Activated effector memory CD4-positive, alpha-beta T cell treated with anti-CD3 and anti-CD28 coated beads, Interleukin-2, amount 50 U/mL, for 16 hours (primary cell): ENCODE results near the gene ETFA.

Source experiments
- DNase-seq: peaks from one replicate; pipeline ENCODE4 v3.0.0-alpha.2; 2020

ETFA gene

DNA sequence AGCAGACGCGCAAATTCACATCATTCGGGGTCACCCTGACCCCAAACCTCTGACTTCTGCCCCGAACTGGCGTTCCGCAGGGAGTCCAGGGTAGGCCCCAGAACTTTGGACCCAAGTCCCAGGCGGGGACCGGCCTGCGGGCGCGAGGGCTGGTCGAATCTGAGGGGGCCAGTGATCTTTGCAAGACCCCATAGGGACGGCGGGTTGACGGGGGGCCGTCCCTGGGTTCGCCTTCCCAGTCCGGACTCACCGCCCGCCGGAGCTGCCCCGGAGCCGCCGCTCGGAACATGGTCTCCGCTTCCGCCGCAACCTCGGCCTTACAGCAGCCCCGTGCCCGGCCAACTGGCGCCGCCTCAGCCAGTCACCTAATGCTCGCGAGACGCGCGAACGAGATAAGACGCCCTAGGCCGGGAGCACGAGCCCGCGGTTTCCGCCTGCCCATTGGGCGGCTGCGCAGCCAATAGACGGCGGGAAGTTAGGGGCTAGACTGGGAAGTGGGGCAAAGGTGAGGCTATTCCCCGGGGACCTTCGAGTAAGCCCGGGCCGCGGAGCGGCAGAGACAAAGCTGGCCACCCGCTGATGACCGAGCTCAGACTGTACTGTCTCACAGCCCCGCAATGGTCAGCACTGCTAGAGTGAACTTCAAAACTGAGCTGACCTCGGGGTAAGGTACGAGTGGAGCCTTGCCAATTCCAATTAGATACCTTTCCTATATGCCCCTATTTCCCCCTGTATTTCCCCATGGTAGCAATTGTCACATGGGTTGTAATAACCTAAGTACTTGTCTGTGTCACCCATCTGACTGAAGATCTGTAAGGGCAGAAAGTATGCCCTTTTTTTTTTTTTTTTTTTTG lies at the start of gene ETFA:
Gene ETFA (minus strand): TSS at position 370 of the 854 bp plus-strand sequence. CDS start 81 bp downstream, at position 289.
- peak; percentile 95 for DNase-seq

- DNase-seq = no peak
Observed at GRCh38 chr15:76360416-76360815, 49.1 kb upstream of the ETFA start.

DNA sequence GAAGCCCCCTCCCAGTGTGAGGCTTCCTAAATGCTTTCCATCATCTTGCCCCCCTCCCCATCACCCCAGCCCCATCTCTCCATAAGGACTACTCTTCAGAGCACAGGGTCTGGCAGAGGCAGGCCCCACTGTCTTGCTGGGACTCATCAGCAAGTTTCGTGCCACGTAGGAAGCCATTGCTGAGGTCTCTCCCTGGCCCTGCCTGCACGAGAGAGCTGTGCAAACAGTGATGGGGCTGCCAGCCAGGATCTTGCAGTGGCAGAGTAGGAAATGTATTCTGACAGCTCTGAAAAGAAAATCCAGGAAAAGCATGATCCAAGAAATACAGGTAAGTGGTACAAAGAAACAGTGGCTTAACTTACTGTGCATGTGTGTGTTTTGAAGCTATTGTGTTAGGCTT lies 47.9 kb upstream of the ETFA start:
- DNase-seq = no peak

DNA sequence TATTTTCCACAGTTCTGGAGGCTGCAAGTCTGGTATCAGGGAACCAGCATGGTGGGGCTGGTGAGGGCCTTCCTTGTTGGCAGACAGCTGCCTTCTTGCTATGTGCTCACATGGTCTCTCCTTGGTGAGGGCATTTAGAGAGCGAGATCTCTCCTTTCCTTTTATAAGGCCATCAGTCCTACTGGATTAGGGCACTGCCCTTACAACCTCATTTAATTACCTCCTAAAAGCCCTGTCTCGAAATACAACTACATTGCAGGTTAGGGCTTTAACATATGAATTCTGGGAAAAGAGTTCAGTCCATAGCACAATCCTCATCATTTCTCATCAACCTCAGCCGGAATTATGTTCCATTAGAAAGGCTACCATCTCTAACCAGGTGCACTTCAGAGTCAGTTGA lies 47.2 kb upstream of the ETFA start:
- no peak for DNase-seq

- DNase-seq = no peak
Observed at GRCh38 chr15:76354823-76355440, 43.7 kb upstream of the ETFA start.

DNA sequence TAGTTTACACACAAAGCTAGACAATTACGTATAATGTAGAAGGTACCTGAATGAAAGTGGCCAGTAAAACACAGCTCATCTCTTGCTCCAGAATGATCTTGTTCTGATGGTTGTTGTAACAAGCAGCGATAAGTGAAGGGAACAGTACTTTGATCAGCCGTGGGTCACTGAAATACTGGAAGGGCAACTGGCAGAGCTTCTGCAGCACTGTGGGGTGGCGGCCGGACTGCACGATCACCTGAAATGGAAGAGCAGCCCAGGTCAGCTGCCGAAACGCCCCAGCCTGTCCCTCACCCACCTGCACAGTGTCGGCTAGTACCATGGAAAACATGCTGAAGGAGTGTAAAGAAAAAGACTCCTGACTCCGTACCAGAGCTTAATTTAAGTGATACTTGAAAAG lies 42.6 kb upstream of the ETFA start:
- no peak for DNase-seq

- no peak for DNase-seq
Observed at GRCh38 chr15:76353023-76353577, 41.8 kb upstream of the ETFA start.

- DNase-seq = no peak
Observed at GRCh38 chr15:76349301-76350070, 38.2 kb upstream of the ETFA start.

- DNase-seq = no peak
Observed at GRCh38 chr15:76347482-76348055, 36.3 kb upstream of the ETFA start.

GRCh38 chr15:76346669-76347481 lies 35.6 kb upstream of the ETFA start:
- DNase-seq = no peak

DNA sequence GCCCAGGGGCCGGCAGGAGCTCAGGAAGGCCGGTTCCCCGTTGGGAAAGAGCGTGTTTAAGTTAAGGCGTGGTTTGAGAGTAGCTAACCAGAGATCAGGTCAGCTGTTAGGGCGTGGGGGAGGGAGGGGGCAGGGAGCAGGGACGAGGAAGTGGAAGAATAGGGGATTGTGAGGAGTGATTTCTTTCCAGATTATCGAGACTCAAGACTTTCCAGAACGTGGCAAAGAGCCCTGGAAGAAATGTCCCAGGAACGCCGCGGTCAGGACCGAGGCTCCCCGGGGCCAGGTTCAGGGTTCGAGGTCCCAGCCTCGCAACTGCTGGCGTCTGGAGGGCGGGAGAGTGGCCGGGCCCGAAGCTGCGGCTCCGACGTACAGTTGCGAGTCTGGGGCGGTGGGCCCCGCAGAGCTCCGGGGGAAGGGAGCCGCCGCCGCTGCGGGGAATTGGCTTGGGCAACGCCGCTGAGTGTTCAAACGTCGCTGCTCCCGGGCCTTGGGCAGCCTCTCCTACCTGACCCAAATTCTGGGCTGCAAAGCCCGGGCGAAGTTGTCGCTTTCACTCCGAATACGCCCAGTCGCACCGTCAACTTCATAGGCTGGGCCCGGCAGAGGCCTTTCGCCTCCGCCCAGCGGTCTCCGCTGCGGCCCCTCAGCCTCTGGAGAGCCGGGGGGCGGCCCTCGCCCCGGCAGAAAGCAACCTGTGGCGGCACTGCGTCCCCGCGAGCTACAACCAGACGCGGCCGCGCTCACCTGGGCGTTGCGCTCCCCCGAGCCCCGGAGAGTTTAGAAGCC lies 34.8 kb upstream of the ETFA start:
- no peak for DNase-seq

GRCh38 chr15:76345583-76345879 lies 34.3 kb upstream of the ETFA start:
- no peak for DNase-seq

DNA sequence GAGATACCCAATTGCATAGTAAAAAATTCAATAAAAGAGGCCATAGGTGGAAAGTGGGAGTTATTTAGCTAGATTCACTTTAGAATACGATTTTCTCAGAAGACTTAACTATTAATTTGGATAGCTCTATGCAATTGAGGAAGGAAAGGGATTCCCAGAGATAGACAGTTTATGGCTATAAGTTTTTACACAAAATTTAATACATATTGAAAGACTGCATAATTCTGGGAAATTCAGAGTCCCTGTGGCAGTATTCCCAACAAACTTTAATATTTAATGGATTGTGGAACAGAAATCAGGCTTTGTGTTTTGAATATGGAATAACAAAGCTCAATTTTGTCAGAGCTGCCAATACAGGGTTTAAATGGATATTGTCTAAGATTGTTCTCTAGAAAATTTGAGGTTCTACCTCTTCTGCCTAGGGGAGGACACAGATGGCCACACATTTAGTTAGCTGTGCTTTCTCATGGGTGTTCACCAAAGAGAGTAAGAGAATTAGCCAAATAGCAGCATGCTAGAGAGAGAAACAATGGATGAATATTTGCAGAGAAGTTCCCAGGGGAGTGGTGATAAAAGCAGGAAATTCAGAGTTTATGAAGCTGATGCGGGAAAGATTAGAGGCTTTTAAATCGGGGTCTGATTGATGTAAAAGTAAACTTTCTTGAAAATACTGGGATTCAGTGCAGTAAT lies 33.8 kb upstream of the ETFA start:
- DNase-seq = no peak

DNA sequence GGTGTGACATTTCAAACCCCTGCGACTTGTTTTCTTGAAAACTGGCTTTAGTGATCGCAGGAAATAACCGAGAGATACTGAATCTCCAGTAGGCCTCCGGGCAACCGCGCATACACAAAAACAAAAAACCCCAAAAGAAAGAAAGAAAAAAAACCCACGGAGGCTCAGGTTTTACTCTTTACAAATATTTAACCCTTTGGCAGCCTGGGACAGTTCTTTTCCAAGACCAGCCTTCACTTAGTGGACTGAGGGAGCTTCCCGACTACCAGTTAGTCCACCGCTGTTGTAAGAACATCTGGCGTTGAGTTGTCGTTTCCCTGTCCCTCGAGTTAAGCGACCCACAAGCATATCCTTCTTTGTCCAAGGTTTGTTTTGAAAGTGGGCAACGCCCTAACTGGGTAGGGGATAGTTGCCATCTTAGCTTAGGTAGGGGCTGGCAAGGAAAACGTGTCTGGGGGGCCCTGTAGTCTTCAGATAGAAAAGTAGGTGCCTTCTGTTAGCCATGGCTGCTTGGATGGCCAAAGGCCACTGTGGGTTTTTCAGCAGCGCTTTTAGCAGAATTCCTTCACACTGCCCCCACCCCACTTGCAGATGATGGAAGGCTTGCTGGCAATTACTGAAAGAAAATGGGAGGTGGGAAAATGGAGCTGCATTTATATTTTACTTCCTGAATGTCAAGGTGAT lies 32.2 kb upstream of the ETFA start:
- DNase-seq = no peak

DNA sequence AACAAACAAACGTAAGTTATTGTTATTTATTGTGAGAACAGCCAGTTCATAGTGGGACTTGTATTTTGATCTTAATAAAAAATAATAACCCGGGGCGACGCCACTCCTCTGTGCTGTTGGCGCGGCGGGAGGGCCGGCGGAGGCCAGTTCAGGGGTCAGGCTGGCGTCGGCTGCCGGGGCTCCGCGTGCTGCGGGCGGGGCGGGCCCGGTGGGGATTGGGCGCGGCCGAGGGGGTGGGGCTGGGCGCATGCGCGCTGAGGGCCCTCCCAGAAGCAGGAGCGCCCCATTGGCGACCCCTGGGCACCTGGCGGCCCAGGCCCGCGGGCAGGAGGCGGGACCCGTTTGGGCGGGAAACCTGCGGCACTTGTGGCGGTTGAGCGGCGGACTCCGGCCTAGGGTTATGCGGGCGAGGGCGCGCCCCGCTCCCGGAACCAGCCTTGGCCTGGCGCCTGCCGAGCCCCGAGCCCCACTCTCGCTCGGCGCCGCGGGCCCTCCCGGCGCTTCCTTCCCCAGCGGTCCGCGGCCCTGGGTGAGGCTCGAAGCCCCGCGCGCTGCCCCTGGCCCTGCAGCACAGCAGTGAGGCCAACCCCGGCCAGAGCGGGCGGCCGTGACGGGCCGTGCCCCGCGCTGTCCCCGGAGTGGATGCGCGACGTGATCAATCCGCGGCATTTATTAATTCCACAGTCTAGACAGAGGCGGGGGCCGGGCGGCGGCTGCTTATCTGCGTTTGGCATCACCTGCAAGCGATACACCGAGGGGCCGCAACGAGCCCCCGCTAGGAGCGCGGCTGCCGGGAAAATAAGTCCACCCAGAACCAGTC lies 31.3 kb upstream of the ETFA start:
- DNase-seq = peak; percentile 66

- DNase-seq = no peak
Observed at GRCh38 chr15:76342058-76342381, 30.8 kb upstream of the ETFA start.

GRCh38 chr15:76341366-76342057 lies 30.2 kb upstream of the ETFA start:
- no peak for DNase-seq

DNA sequence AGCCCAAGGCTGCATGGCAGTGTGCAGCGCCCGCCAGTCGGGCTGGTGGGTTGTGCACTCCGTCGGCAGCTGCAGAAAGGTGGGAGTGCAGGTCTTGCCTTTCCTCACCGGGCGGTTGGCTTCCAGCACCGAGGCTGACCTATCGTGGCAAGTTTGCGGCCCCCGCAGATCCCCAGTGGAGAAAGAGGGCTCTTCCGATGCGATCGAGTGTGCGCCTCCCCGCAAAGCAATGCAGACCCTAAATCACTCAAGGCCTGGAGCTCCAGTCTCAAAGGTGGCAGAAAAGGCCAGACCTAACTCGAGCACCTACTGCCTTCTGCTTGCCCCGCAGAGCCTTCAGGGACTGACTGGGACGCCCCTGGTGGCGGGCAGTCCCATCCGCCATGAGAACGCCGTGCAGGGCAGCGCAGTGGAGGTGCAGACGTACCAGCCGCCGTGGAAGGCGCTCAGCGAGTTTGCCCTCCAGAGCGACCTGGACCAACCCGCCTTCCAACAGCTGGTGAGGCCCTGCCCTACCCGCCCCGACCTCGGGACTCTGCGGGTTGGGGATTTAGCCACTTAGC lies 29.6 kb upstream of the ETFA start:
- peak; percentile 82 for DNase-seq
